Mesenchymal stem cell (in vitro differentiated cells and primary cell): ENCODE results near the gene MEGF11.

Experiments used
- DNase-seq: peaks from one replicate; pipeline ENCODE4 v3.0.0-alpha.2; 2013
- H2AFZ ChIP-seq: one replicate; pipeline ENCODE4 v1.6.1; 2013; ENCODE audit warnings: low read depth, mild to moderate bottlenecking, control low read depth, inconsistent platforms, low read length, moderate library complexity
- H2AK5ac ChIP-seq: 2 replicates; pipeline ENCODE4 v1.6.1; 2013; ENCODE audit warnings: low read length, moderate library complexity, mild to moderate bottlenecking, inconsistent platforms; ENCODE audit not compliant: severe bottlenecking
- H2BK120ac ChIP-seq: one replicate; pipeline ENCODE4 v1.6.1; 2013; ENCODE audit warnings: low read depth, mild to moderate bottlenecking, inconsistent platforms, low read length, moderate library complexity
- H2BK12ac ChIP-seq, 2 experiments: one replicate each; pipeline ENCODE4 v1.6.1; 2013; ENCODE audit warnings: inconsistent platforms in 2 of 2, low read length in 2 of 2, mild to moderate bottlenecking in 2 of 2, moderate library complexity in 2 of 2, control low read depth in 1 of 2
- H2BK15ac ChIP-seq: one replicate; pipeline ENCODE4 v1.6.1; 2013; ENCODE audit warnings: mild to moderate bottlenecking, low read depth, inconsistent platforms; ENCODE audit not compliant: poor library complexity, severe bottlenecking
- H2BK5ac ChIP-seq: 2 replicates; pipeline ENCODE4 v1.6.1; 2013; ENCODE audit warnings: low read depth, mild to moderate bottlenecking, low read length, control low read depth, inconsistent platforms; ENCODE audit not compliant: poor library complexity, severe bottlenecking
- H3K14ac ChIP-seq, 2 experiments: one replicate each; pipeline ENCODE4 v1.6.1; 2013; ENCODE audit warnings: inconsistent platforms in 2 of 2, low read length in 2 of 2, control low read depth in 1 of 2, mild to moderate bottlenecking in 1 of 2, moderate library complexity in 1 of 2
- H3K18ac ChIP-seq, 2 experiments: one replicate each; pipeline ENCODE4 v1.6.1; 2013; ENCODE audit warnings: inconsistent platforms in 2 of 2, low read length in 2 of 2, control low read depth in 1 of 2, low read depth in 1 of 2, mild to moderate bottlenecking in 1 of 2
- H3K23ac ChIP-seq, 2 experiments: one replicate each; pipeline ENCODE4 v1.6.1; 2013; ENCODE audit warnings: inconsistent platforms in 2 of 2, low read length in 2 of 2, mild to moderate bottlenecking in 2 of 2, moderate library complexity in 2 of 2, control low read depth in 1 of 2
- H3K27ac ChIP-seq: 2 replicates; pipeline ENCODE4 v1.5.1; 2013; ENCODE audit warnings: mild to moderate bottlenecking, moderate library complexity, low read length, control low read depth, inconsistent platforms; ENCODE audit not compliant: poor library complexity, severe bottlenecking
- H3K27me3 ChIP-seq, 2 experiments: 2 replicates each; pipeline versions ENCODE4 v1.6.1 to v1.7.0; 2013; ENCODE audit warnings: low read length in 2 of 2, mild to moderate bottlenecking in 2 of 2, moderate library complexity in 2 of 2, control low read depth in 1 of 2, inconsistent platforms in 1 of 2; ENCODE audit not compliant: control insufficient read depth in 1 of 2, insufficient read depth in 1 of 2
- H3K36me3 ChIP-seq, 2 experiments: 2 replicates each; pipeline versions ENCODE4 v1.6.1 to v1.7.0; 2013; ENCODE audit warnings: low read length in 2 of 2, control low read depth in 1 of 2, inconsistent platforms in 1 of 2, low read depth in 1 of 2, mild to moderate bottlenecking in 1 of 2; ENCODE audit not compliant: insufficient read depth in 2 of 2, control insufficient read depth in 1 of 2
- H3K4ac ChIP-seq, 2 experiments: one replicate each; pipeline ENCODE4 v1.6.1; 2013; ENCODE audit warnings: inconsistent platforms in 2 of 2, low read length in 2 of 2, mild to moderate bottlenecking in 2 of 2, moderate library complexity in 2 of 2, control low read depth in 1 of 2, low read depth in 1 of 2
- H3K4me1 ChIP-seq: 2 replicates; pipeline ENCODE4 v1.6.1; 2013; ENCODE audit warnings: low read depth, low read length, control low read depth; ENCODE audit not compliant: control insufficient read depth, insufficient read depth
- H3K4me2 ChIP-seq: 2 replicates; pipeline ENCODE4 v1.6.1; 2013; ENCODE audit warnings: low read length, mild to moderate bottlenecking, inconsistent platforms; ENCODE audit not compliant: poor library complexity, severe bottlenecking
- H3K4me3 ChIP-seq, 2 experiments: 2 replicates each; pipeline versions ENCODE4 v1.5.1 to v1.7.0; 2013; ENCODE audit warnings: low read length in 2 of 2, mild to moderate bottlenecking in 2 of 2, control low read depth in 1 of 2, low read depth in 1 of 2; ENCODE audit not compliant: insufficient read depth in 1 of 2
- H3K79me1 ChIP-seq: replicated peaks from 2 replicates; pipeline ENCODE4 v1.6.1; 2013; ENCODE audit warnings: mild to moderate bottlenecking, control low read depth, low read length, inconsistent platforms; ENCODE audit not compliant: poor library complexity, severe bottlenecking
- H3K9ac ChIP-seq: 2 replicates; pipeline ENCODE4 v1.7.0; 2013; ENCODE audit warnings: mild to moderate bottlenecking, low read length, moderate library complexity
- H3K9me3 ChIP-seq: 2 replicates; pipeline ENCODE4 v1.7.0; 2013; ENCODE audit warnings: mild to moderate bottlenecking, low read length; ENCODE audit not compliant: control insufficient read depth
- H4K8ac ChIP-seq: one replicate; pipeline ENCODE4 v1.6.1; 2013; ENCODE audit warnings: inconsistent platforms, mild to moderate bottlenecking, low read length, moderate library complexity
- H4K91ac ChIP-seq: one replicate; pipeline ENCODE4 v1.6.1; 2013; ENCODE audit warnings: mild to moderate bottlenecking, low read length, inconsistent platforms
- WGBS: methylation state at CpG from one replicate; pipeline ENCODE4 v1.1.7; 2013; ENCODE audit warnings: mixed read lengths; 5-methylcytosine and 5-hydroxymethylcytosine counted together

MEGF11 gene

GRCh38 chr15:66023311-66023972 lies 230.1 kb downstream of the MEGF11 start:
- H3K79me1 ChIP-seq: no peaks in the 10 kb centered on the region
- peak overlapping the region in 1 of 2 experiments; percentile 2 for H3K4me3 ChIP-seq
- H3K23ac ChIP-seq: no peak overlapping the region
- H3K27ac ChIP-seq: no peak overlapping the region
- H3K9ac ChIP-seq: no peak overlapping the region
- H4K91ac ChIP-seq: no peak overlapping the region
- 60% methylated on average over 6 of the region's 6 CpGs for WGBS
- H3K4me1 ChIP-seq: peaks cover 1% of the 10 kb centered on the region
- no peak overlapping the region for H2AK5ac ChIP-seq
- H3K4ac ChIP-seq: no peak overlapping the region
- no peak overlapping the region for H4K8ac ChIP-seq
- no peak overlapping the region for H2AFZ ChIP-seq
- no peak overlapping the region for H3K14ac ChIP-seq
- H2BK120ac ChIP-seq: no peak overlapping the region
- no peak for DNase-seq
- H2BK5ac ChIP-seq: no peak overlapping the region
- no peak overlapping the region for H3K4me2 ChIP-seq
- no peak overlapping the region for H2BK12ac ChIP-seq
- H3K27me3 ChIP-seq: peaks cover 33 to 56% of the 10 kb centered on the region in 2 experiments
- no peak overlapping the region for H2BK15ac ChIP-seq
- H3K9me3 ChIP-seq: no peaks in the 10 kb centered on the region
- H3K18ac ChIP-seq: no peak overlapping the region
- H3K36me3 ChIP-seq: no peaks in the 10 kb centered on the region

DNA sequence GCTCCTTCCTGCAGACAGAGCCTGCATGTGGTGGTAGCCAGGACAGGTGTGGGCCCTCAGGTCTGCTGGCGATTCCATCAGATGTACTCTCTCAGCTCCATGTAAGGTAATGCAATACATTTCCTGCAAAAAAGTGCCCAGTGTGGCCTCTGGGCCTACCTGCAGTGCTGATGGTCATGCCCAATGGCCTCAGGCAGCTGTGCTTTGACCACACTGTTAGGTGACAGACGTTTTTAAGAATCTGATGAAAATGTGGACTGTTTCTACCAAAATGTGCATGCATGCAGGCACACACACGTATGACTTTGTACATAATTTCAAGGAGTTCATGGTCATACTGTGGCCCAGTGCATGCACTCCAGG lies 231.4 kb downstream of the MEGF11 start:
- Histone ChIP-seq H3K36me3 (no peaks in the 10 kb centered on the region), H3K18ac (no peak overlapping the region)

DNA sequence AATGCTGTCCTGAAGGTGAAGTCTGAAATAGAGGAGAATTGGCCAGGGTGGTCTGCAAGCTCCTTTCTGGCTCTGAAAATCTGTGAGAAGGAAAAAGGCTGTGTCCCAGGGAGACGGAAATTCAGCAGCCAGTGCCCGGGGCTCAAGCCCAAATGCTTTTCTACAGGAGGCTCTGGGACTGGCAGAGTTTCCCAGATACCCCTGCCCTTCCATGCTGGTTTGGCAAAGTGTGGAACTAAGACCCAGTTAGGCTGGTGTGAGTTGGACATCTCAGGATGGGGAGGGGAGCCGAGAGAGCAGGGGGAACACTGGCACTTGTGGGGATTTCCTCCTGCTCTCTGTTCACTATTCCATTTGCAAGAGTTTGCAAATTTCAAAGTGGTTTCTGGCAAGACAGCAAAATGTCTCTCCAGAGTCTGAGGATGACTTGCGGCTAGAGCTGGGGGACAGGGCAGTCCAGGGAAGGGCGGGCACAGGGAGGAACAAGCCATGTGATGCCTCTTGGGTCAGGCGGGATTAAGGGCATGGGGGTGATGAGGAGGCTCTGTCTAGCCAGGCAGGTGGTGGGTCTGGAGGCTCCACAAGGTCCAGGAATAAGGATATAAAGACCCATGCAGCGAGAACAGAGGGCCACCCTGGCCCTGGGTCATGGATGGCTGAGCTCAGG lies 231.9 kb downstream of the MEGF11 start:
- H3K23ac ChIP-seq: no peak overlapping the region
- DNase-seq: no peak
- H3K9me3 ChIP-seq: no peaks in the 10 kb centered on the region
- 75% methylated on average over 7 of the region's 7 CpGs for WGBS
- H3K79me1 ChIP-seq: no peaks in the 10 kb centered on the region
- H2BK120ac ChIP-seq: no peak overlapping the region
- H4K8ac ChIP-seq: no peak overlapping the region
- no peak overlapping the region for H2BK12ac ChIP-seq
- no peaks in the 10 kb centered on the region for H3K36me3 ChIP-seq
- no peak overlapping the region for H2AK5ac ChIP-seq
- H3K27ac ChIP-seq: no peak overlapping the region
- no peak overlapping the region for H3K4ac ChIP-seq
- H3K27me3 ChIP-seq: peaks cover 48 to 65% of the 10 kb centered on the region in 2 experiments
- H3K14ac ChIP-seq: no peak overlapping the region
- no peak overlapping the region for H3K9ac ChIP-seq
- H4K91ac ChIP-seq: no peak overlapping the region
- no peak overlapping the region for H3K4me2 ChIP-seq
- no peak overlapping the region for H2BK5ac ChIP-seq
- H3K18ac ChIP-seq: no peak overlapping the region
- no peaks in the 10 kb centered on the region for H3K4me1 ChIP-seq
- no peak overlapping the region for H3K4me3 ChIP-seq
- H2AFZ ChIP-seq: no peak overlapping the region
- no peak overlapping the region for H2BK15ac ChIP-seq

More for the DNA sequence above, 231.4 kb downstream of the MEGF11 start:
- Histone ChIP-seq H3K9me3 (no peaks in the 10 kb centered on the region), H4K8ac (no peak overlapping the region), H3K9ac (no peak overlapping the region), H3K4me2 (no peak overlapping the region), H3K79me1 (no peaks in the 10 kb centered on the region), H3K23ac (no peak overlapping the region), H2BK120ac (no peak overlapping the region), H2BK12ac (no peak overlapping the region), H3K4me1 (no peaks in the 10 kb centered on the region), H2BK5ac (no peak overlapping the region), H3K14ac (no peak overlapping the region), H3K4me3 (no peak overlapping the region), H3K27me3 (peaks cover 46 to 60% of the 10 kb centered on the region in 2 experiments), H2BK15ac (no peak overlapping the region), H4K91ac (no peak overlapping the region), H2AFZ (no peak overlapping the region), H2AK5ac (no peak overlapping the region), H3K4ac (no peak overlapping the region), H3K27ac (no peak overlapping the region)
- WGBS: 80% methylated on average over 3 of the region's 3 CpGs
- DNase-seq: no peak

- Histone ChIP-seq H3K18ac (no peak overlapping the region), H3K9ac (no peak overlapping the region), H3K27ac (no peak overlapping the region), H2BK120ac (no peak overlapping the region), H3K4me3 (no peak overlapping the region), H3K14ac (no peak overlapping the region), H2BK12ac (no peak overlapping the region), H3K4me1 (no peaks in the 10 kb centered on the region), H3K4me2 (no peak overlapping the region), H2AFZ (no peak overlapping the region), H2AK5ac (no peak overlapping the region), H3K9me3 (no peaks in the 10 kb centered on the region), H4K8ac (no peak overlapping the region), H2BK5ac (no peak overlapping the region), H3K27me3 (peaks cover 51 to 54% of the 10 kb centered on the region in 2 experiments), H3K79me1 (no peaks in the 10 kb centered on the region), H3K23ac (no peak overlapping the region), H4K91ac (no peak overlapping the region), H2BK15ac (no peak overlapping the region), H3K36me3 (no peaks in the 10 kb centered on the region), H3K4ac (no peak overlapping the region)
- WGBS: 87% methylated on average over 9 of the region's 10 CpGs
- no peak for DNase-seq
These were observed 233.6 kb downstream of the MEGF11 start for GRCh38 chr15:66019826-66020398.
